COR-L47 (cell line): ENCODE measurements around the gene BRPF1.

ENCODE experiments used
- DNase-seq: peaks from one replicate; lab custom pipeline; 2025; lab: John Stamatoyannopoulos, UW

Gene BRPF1

DNA sequence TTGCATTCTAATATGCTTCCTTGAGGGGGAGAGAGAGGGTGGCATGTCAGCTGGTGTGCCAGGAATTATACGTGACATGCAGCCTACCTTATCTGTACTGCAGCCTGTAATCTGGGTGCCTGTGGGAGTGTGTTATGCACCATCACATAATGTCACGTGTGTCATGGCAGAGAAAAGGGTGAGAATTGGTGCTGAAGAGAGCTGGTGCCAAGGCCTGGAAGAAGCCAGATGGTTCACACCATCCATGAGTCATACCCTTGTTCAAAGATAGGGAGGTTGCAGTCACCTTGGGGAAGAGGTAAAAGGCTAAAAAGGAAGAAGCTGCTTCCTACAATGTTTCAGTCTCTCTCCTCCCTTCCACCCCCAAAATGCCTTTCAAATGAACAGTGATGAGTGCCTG is 5.3 kb downstream of the BRPF1 start:
- no peak for DNase-seq

- DNase-seq = no peak
Measured at GRCh38 chr3:9739181-9739580, 7.6 kb downstream of the BRPF1 start.

DNA sequence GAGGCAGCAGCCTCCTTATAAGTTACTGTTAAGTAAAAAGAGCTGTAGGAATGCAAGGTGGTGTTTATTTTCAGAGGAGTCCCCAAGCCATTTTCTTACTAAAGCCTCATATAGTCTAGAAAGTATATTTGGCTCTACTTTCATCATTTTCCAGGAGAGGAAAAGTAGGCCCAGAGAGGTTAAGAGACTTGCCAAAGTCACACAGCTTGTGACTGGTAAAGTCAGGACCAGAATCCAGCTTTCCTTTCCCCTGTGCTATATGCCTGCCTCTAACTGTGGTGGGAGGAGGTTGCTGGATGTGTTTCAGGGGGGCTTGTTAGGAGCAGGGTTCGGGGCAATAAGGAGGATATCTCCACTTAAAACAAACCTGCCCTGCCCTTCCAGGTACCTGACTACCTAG is 11.0 kb downstream of the BRPF1 start:
- no peak for DNase-seq

GRCh38 chr3:9743548-9743947 is 12.0 kb downstream of the BRPF1 start:
- no peak for DNase-seq

DNA sequence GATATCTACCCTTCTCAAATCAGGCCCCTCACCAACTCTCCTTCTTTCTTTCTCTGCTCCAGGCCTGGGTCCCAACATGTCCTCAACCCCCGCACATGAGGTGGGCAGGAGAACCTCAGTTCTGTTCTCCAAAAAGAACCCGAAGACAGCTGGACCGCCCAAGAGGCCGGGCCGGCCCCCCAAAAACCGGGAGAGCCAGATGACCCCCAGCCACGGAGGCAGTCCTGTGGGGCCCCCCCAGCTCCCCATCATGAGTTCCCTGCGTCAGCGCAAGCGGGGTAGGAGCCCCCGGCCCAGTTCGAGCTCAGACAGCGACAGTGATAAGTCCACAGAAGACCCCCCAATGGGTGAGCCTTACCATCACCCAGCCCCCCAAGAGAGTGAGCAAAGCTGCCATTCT is 12.6 kb downstream of the BRPF1 start:
- DNase-seq = no peak

- no peak for DNase-seq
Measured at GRCh38 chr3:9745521-9745920, 14.0 kb downstream of the BRPF1 start.

GRCh38 chr3:9746330-9746729 is 14.8 kb downstream of the BRPF1 start:
- no peak for DNase-seq

- no peak for DNase-seq
Measured at GRCh38 chr3:9747267-9747666, 15.7 kb downstream of the BRPF1 start.

- DNase-seq = no peak
Measured at GRCh38 chr3:9748031-9748430, 16.5 kb downstream of the BRPF1 start.

GRCh38 chr3:9749296-9749644 is 17.7 kb downstream of the BRPF1 start:
- DNase-seq = no peak

DNA sequence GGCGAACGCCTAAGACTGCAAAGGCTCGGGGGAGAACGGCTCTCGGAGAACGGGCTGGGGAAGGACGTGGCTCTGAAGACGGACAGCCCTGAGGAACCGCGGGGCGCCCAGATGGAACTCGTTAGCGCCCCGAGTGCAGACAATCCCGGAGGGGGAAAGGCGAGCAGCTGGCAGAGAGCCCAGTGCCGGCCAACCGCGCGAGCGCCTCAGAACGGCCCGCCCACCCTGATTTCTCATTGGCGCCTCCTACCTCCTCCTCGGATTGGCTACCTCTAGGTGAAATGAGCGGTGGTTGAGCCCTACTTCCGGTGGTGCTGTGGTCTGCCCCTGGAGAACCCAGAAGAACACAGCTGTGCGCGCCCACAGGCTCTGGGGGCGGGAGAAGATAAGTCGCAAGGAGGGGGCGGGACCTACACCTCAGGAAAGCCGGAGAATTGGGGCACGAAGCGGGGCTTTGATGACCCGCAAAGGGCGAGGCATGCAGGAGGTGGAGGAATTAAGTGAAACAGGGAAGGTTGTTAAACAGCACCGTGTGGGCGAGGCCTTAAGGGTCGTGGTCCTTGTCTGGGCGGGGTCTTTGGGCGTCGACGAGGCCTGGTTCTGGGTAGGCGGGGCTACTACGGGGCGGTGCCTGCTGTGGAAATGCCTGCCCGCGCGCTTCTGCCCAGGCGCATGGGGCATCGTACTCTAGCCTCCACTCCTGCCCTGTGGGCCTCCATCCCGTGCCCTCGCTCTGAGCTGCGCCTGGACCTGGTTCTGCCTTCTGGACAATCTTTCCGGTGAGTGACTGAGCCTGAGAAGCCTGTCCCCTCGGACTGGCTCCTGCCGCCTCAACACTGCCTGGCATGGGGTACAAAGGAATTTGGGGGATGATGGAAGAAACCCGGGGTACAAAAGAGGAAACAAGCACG is 18.4 kb downstream of the BRPF1 start, which contains the start of gene OGG1:
TSS of gene OGG1 (plus strand) at position 308 of the 911 bp plus-strand sequence. CDS start at position 643, 335 bp downstream.
- DNase-seq = peak; percentile 92

- DNase-seq = no peak
Measured at GRCh38 chr3:9750556-9751411, 19.2 kb downstream of the BRPF1 start.

DNA sequence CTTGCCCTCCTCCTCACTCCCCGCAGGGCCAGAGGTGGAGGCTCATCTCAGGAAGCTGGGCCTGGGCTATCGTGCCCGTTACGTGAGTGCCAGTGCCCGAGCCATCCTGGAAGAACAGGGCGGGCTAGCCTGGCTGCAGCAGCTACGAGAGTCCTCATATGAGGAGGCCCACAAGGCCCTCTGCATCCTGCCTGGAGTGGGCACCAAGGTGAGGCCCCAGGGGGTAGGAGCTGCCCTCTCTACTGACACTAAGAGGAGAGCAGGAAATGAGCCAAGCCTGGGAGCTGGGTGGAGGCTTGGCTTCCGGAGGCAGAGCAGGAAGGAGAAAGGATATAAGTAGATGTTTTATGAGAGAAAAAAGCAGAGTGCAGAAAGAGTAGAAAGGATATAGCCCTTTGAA is 23.1 kb downstream of the BRPF1 start:
- no peak for DNase-seq

GRCh38 chr3:9757427-9757826 is 25.9 kb downstream of the BRPF1 start:
- no peak for DNase-seq

GRCh38 chr3:9760779-9761505 is 29.4 kb downstream of the BRPF1 start:
- no peak for DNase-seq

- DNase-seq = no peak
Measured at GRCh38 chr3:9761919-9762318, 30.4 kb downstream of the BRPF1 start.

GRCh38 chr3:9762871-9763270 is 31.3 kb downstream of the BRPF1 start:
- no peak for DNase-seq

DNA sequence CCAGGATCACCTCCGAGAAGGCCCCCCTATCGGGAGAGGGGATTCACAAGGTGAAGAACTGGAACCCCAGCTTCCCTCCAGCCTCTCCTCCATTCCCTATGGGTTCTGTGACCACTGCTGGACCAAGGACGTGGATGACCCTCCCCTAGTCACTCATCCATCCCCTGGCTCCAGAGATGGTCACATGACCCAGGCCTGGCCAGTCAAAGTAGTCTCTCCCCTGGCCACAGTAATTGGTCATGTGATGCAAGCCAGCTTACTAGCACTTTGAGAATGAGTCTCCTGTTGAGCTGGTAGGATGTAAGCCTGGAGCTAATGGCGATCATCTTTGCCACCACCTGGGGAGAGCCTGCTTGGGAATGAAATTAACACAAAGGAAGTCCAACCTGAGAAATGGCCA is 34.3 kb downstream of the BRPF1 start:
- no peak for DNase-seq

DNA sequence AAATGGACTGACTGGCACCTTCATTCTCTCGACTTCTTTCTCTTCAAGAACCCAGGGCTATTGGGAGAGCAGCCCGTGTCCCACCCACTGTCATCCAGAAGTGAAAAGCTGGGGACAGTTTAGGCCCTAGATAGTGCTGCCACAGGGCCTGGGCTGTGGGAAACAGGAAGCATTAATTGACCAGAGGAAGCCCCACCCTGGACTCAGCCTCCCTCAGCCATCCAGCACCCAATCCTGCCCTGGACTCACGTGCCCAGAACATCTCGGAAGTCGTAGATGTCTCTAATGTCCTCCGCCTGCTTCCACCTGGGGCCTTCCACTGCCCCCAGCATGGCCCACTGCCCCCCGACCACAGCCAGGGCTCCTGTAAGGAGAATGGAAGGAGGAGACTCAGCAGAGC is 35.9 kb downstream of the BRPF1 start:
- DNase-seq = no peak

DNA sequence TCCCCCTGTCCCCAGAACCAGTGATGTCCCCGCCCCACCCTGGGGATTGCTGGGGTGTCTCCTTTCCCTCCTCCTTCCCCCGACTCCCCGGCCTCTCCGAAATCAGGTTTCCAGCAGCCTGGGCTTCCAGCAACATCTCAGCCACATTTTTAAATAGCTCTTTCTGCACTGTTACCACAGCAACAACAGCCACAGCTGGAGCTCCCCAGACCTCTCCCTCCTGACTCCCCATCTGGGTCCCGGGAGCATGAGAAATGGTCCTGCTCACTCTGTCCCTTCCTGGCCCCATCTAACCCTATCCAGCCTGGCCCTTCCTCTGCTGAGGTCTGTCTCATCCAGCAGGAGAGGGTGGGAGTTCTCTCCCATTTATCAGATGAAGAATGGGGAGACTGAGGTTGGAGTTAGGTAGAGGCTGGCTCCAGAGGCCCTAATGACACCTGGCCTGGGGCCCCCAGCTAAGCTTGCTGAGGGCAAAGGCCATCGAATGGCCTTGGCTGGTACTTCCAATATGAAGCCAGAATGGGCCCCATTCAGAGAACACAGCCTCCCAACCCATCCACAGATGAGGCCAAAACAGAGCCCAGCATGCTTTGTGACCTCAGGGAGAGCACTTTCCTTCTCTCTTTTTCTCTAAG is 36.7 kb downstream of the BRPF1 start:
- DNase-seq = no peak

DNA sequence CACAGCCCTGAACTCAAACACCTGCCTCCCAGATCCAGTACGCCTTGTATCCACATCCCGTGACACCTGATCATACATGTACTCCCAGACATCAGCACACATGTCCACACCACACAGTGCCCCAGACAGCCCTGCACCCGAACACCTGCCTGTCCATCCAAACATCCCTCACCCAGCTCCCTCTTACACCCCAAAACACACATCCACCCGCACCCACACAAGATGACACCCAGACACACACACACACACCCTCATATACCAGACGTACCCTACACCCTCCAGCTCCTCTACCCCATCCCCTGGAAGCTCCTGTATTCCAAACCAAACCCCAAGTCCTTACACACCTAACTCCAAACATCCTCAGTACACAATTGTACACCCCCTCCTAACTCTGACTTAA is 37.5 kb downstream of the BRPF1 start:
- DNase-seq = no peak
